ENCODE measurements around the gene ZP1. TPM values are rescaled to one million over a fixed set of nuclear protein-coding genes. Genes with fewer than 3 reads are reported as not detected.

Gene ZP1
- total and polyA plus RNA-seq, 8 donors, result 0.43 to 8.6 (median 2.4) TPM; not detected in 4

DNA sequence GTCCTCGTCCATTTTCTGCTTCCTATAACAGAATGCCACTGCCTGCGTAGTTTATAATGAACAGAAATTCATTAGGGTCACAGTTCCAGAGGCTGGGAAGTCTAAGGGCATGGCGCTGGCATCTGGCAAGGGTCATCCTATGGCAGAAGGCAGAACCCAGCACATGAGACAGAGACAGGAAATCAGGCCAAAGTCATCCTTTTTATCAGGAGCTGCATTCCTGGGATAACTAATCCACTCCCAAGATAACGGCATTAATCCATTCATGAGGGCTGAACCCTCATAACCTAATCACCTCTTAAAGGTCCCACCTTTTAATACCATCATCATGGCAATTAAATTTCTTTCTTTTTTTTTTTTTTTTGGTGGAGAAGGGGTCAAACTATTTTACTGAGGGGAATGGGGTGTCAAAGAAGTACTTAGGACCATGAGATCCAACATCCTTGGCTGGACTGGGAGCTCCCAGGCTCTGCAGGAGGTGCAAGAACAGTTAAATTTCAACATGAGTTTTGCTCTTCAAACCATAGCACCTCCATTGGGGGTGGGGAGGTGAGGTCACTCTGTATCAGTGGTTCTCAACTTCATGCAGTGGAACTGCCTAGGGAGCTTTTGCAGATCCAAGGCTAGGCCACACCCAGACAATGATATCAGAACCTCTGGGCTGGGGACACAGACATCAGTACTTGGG, 51.1 kb downstream of the ZP1 start:
- Histone ChIP-seq H3K4me1 (peaks cover 20 to 74% (median 68%) of the 10 kb centered on the region in 4 donors), H3K27me3 (peaks cover 0 to 2% (median 0%) of the 10 kb centered on the region in 3 donors), H3K36me3 (peaks cover 33 to 40% (median 39%) of the 10 kb centered on the region in 4 donors), H3K4me3 (no peak overlapping the region), H3K9me3 (no peaks in the 10 kb centered on the region), H3K27ac (no peak overlapping the region)
- WGBS, 5 donors, result 81 to 88% (median 82%) methylated on average over 4 of the region's 4 CpGs
- TF ChIP-seq, protein P1, sequence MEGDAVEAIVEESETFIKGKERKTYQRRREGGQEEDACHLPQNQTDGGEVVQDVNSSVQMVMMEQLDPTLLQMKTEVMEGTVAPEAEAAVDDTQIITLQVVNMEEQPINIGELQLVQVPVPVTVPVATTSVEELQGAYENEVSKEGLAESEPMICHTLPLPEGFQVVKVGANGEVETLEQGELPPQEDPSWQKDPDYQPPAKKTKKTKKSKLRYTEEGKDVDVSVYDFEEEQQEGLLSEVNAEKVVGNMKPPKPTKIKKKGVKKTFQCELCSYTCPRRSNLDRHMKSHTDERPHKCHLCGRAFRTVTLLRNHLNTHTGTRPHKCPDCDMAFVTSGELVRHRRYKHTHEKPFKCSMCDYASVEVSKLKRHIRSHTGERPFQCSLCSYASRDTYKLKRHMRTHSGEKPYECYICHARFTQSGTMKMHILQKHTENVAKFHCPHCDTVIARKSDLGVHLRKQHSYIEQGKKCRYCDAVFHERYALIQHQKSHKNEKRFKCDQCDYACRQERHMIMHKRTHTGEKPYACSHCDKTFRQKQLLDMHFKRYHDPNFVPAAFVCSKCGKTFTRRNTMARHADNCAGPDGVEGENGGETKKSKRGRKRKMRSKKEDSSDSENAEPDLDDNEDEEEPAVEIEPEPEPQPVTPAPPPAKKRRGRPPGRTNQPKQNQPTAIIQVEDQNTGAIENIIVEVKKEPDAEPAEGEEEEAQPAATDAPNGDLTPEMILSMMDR (IDR thresholded peaks at IDR 0.05), result no peak
- no peak for TF ChIP-seq EP300 (IDR thresholded peaks at IDR 0.05)
- TF ChIP-seq POLR2AphosphoS5 (IDR thresholded peaks at IDR 0.05), result no peak
- TF ChIP-seq POLR2A (IDR thresholded peaks at IDR 0.05), result no peak
- intact Hi-C loops (cut with DNase I; ENCODE audit: low total_unique reads), result no loop called here
- no peak for DNase-seq

- Histone ChIP-seq H3K27me3 (peaks cover 0 to 7% (median 1%) of the 10 kb centered on the region in 3 donors), H3K9me3 (no peaks in the 10 kb centered on the region), H3K36me3 (peaks cover 33 to 43% (median 40%) of the 10 kb centered on the region in 4 donors), H3K4me1 (peaks cover 24 to 77% (median 71%) of the 10 kb centered on the region in 4 donors), H3K4me3 (no peak overlapping the region), H3K27ac (no peak overlapping the region)
- WGBS, 5 donors, result 38 to 66% (median 51%) methylated on average over 2 of the region's 2 CpGs
- DNase-seq, result no peak
- intact Hi-C loops (cut with DNase I; ENCODE audit: low total_unique reads), result no loop called here
- TF ChIP-seq, protein P1 (IDR thresholded peaks at IDR 0.05), result no peak
- TF ChIP-seq EP300 (IDR thresholded peaks at IDR 0.05) (no peak), POLR2AphosphoS5 (IDR thresholded peaks at IDR 0.05) (no peak), POLR2A (IDR thresholded peaks at IDR 0.05) (no peak)
Observed at GRCh38 chr11:60918939-60919265, 51.6 kb downstream of the ZP1 start.

GRCh38 chr11:60919320-60919719, 52.0 kb downstream of the ZP1 start:
- TF ChIP-seq EP300 (IDR thresholded peaks at IDR 0.05), result no peak
- TF ChIP-seq POLR2AphosphoS5 (IDR thresholded peaks at IDR 0.05), result no peak
- TF ChIP-seq POLR2A (IDR thresholded peaks at IDR 0.05), result no peak
- TF ChIP-seq, protein P1 (IDR thresholded peaks at IDR 0.05), result no peak
- no peak overlapping the region for H3K27ac ChIP-seq

GRCh38 chr11:60919956-60920355, 52.6 kb downstream of the ZP1 start:
- no peak overlapping the region for H3K27ac ChIP-seq
- peaks cover 0 to 17% (median 12%) of the 10 kb centered on the region in 3 donors for H3K27me3 ChIP-seq
- no peak for TF ChIP-seq POLR2AphosphoS5 (IDR thresholded peaks at IDR 0.05)
- TF ChIP-seq, protein P1 (IDR thresholded peaks at IDR 0.05), result no peak
- TF ChIP-seq POLR2A (IDR thresholded peaks at IDR 0.05), result no peak
- no peak for TF ChIP-seq EP300 (IDR thresholded peaks at IDR 0.05)
- no peak for DNase-seq
- H3K36me3 ChIP-seq, result peaks cover 33 to 43% (median 40%) of the 10 kb centered on the region in 4 donors
- peaks cover 34 to 80% (median 73%) of the 10 kb centered on the region in 4 donors for H3K4me1 ChIP-seq
- intact Hi-C loops (cut with DNase I; ENCODE audit: low total_unique reads), result loop anchor here (5.0 kb wide), 1 partner anchor 202 kb away; no protein-coding TSS in a partner anchor
- no peak overlapping the region for H3K4me3 ChIP-seq
- no peaks in the 10 kb centered on the region for H3K9me3 ChIP-seq
- WGBS, 5 donors, result 34 to 49% (median 47%) methylated on average over 2 of the region's 2 CpGs

More at GRCh38 chr11:60919320-60919719, 52.0 kb downstream of the ZP1 start:
- H3K27me3 ChIP-seq, result peaks cover 0 to 11% (median 6%) of the 10 kb centered on the region in 3 donors
- H3K9me3 ChIP-seq, result no peaks in the 10 kb centered on the region
- peaks cover 33 to 43% (median 40%) of the 10 kb centered on the region in 4 donors for H3K36me3 ChIP-seq
- DNase-seq, result no peak
- H3K4me1 ChIP-seq, result peaks cover 28 to 80% (median 73%) of the 10 kb centered on the region in 4 donors
- 83 to 92% (median 90%) methylated on average over 1 of the region's 1 CpG for WGBS, 5 donors
- H3K4me3 ChIP-seq, result no peak overlapping the region
- intact Hi-C loops (cut with DNase I; ENCODE audit: low total_unique reads), result no loop called here

Data from stomach (tissue), 9 donors.